Stimulated activated CD4-positive, alpha-beta T cell treated with anti-CD3 and anti-CD28 coated beads, Interleukin-4, amount 100 ng/mL, for 24 hours (primary cell): ENCODE data around the gene TOM1.
"Not testable (repeated sequence)": the region's sequence is repeated elsewhere in the genome, so short reads cannot be mapped to it uniquely, and the experiment has no call there.

Experiments
- DNase-seq: peaks from one replicate; pipeline ENCODE4 v3.0.0-alpha.2; 2020

Gene TOM1

GRCh38 chr22:35347462-35347861 is 47.8 kb downstream of the TOM1 start:
- DNase-seq, result no peak

- DNase-seq, result no peak
Observed at GRCh38 chr22:35348026-35348590, 48.4 kb downstream of the TOM1 start.

DNA sequence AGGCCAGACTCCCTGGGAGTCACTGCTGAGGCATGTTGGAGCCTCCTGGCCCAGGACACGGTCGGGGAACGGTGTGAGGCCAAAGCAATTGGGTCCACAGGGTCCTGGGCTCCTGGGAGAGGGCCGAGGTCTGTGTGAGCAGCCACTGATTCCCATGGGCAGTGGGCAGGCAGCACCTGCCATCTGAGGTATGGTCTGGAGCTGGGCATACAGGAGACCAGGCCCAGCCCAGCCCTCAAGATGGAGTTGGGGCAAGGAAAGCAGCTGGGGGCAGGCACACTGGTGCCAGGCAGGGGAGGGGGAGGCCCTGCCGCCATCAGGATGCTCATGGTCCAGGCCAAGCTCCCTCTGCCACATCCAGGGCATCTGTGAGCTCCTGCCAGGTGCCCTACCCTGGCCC is 49.0 kb downstream of the TOM1 start:
- DNase-seq, result no peak

DNA sequence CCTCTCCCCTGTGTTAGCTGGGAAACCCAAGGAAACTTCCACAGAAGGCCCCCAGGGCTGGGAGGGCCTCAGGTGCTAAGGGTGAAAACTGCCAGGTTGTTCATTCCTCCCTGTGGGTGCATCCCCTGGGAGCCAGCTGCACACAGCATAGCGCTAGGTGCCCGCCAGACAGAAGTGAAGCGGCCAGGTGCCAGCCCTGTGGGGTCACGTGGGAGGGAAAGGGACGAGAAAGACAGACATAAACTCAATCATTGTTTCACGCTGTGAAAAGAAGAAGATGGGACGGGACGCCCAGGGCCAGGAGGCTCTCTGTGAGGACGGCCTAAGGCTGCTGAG is 49.6 kb downstream of the TOM1 start:
- no peak for DNase-seq

- no peak for DNase-seq
Observed at GRCh38 chr22:35349704-35350538, 50.2 kb downstream of the TOM1 start.

DNA sequence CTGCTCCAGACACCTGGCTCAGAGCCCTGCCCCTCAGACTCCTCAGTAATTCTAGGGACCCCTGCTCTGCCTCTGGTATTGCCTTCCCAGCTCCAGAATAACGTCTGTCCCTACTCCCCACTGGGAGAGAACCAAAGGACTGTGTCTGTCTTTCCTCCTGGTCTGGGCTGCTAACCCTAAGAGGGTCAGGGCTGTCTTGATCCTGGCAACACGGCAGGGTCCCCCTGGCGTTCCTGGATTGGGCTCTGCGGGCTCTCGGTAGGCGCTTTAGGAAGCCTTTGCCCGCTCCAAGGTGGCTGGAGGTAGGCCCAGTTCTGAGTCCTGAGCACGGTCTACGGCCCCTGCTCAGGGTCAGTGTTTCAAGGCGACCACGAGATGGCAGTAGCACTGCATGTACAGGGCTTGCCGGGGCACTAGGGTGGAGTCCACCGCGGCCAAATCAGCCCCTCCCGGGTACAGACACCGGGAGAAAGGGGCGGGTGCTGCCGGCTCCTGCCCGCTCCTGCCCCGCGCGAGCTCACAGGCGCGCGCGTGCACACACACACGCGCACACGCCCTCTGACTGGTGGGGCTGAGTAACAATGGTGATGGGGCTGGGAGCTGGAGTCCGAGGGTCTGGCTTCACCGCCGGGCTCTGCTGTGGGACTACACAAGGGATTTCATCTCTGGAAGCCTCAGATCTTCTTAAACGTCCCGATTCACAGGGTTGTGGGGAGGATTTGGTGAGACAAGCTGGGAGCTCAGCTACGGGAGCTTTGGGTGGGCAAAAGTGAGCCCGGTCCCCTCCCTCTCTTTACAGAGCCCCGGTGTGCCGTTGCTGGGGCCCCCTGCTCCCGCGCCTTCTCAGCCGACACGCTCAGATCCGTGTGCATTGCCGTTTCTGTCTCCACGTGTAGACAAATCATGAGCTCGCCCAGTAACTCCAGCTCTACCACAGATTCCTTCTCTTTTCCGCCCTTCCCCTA is 51.1 kb downstream of the TOM1 start:
- DNase-seq, result peak; percentile 89

- DNase-seq, result peak; percentile 45
Observed at GRCh38 chr22:35352214-35353111, 52.8 kb downstream of the TOM1 start.

DNA sequence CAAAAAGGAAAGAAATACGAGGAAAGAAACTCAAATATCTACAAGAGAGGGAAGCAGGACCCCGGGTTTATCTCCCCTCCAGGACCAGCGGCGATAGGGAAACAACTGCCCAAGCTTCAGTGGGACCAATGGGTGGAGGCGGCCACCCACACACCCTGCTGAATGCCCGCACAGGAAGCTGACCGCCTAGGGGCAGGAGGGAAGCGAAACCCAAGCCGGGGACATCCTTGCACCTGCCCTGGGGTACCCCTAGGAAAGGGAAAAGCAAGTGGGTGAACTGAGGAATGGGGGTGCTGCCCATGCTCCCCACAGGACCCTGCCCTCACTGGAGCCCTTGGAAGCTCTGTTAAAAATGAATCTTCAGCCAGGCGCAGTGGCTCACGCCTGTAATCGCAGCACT is 53.6 kb downstream of the TOM1 start:
- DNase-seq, result no peak

DNA sequence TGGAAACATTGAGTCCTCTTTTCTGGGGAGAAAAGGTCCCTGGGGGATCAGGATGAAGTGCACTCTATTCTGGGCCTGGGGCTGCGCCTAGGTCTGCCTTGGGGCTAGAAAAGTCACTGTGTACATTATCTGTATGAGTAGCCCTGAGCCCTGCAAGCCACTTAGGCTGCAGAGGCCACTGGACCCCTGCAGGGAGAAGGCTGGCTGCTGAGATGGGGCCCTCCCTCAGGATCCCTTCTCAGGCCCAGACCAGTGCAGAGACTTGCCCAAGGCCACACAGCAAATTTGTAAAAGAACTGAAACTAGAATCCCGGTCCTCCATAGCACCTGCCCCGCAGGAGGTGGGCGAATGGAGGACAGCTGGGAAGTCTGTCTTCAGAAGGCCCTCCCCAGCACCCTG is 54.4 kb downstream of the TOM1 start:
- no peak for DNase-seq

- DNase-seq, result no peak
Observed at GRCh38 chr22:35357883-35358621, 58.4 kb downstream of the TOM1 start.

- DNase-seq, result no peak
Observed at GRCh38 chr22:35359380-35360065, 59.8 kb downstream of the TOM1 start.

GRCh38 chr22:35361001-35361558 is 61.4 kb downstream of the TOM1 start:
- DNase-seq, result no peak

DNA sequence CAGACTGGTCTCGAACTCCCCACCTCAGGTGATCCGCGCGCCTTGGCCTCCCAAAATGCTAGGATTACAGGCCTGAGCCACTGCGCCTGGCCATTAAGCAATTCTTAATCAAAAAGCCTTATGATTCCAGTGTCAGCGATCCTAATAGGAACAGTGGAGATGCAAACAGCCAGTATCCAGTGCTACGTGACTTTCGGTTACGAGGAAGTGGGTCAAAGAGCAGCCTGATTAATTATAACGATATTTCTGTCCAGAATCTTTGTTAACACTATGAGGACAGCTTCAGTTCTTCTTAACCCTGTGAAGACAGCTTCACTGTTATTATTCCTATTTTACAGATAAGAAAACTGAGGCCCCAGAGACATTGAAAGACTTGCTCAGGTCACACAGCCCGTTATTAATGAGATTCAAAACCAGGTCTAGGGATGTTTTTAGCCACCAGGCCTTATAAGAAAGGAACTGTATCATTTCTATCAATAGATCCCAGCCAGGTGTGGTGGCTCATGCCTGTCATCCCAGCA is 63.9 kb downstream of the TOM1 start:
- DNase-seq, result no peak

GRCh38 chr22:35364230-35364629 is 64.5 kb downstream of the TOM1 start:
- not testable (repeated sequence) for DNase-seq

- DNase-seq, result no peak
Observed at GRCh38 chr22:35367331-35367886, 67.7 kb downstream of the TOM1 start.

- DNase-seq, result no peak
Observed at GRCh38 chr22:35368386-35368785, 68.7 kb downstream of the TOM1 start.

GRCh38 chr22:35369996-35370395 is 70.3 kb downstream of the TOM1 start:
- DNase-seq, result no peak

DNA sequence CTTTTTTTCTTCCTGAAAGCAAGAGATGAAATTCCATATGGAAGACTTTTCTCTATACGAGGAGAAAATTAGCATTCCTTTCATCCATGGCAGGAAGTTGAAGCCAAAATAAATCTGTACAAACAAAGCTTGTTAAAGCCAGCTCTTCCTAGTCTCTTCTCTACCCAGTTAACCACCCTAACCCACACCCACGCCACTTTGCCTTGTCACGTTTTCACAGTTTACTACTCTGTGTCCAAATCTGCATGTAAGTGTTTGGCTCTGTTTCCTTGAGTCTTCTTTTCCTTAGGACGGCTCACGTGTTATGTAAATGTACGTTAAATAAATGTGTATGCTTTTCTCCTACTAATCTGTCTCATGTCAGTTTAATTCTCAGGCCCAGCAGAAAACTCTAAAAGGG is 74.1 kb downstream of the TOM1 start:
- DNase-seq, result no peak

- DNase-seq, result no peak
Observed at GRCh38 chr22:35375031-35375430, 75.3 kb downstream of the TOM1 start.

GRCh38 chr22:35375526-35375925 is 75.8 kb downstream of the TOM1 start:
- no peak for DNase-seq
